Measurements from ENCODE around the gene RALGPS2.

The RALGPS2 gene

DNA sequence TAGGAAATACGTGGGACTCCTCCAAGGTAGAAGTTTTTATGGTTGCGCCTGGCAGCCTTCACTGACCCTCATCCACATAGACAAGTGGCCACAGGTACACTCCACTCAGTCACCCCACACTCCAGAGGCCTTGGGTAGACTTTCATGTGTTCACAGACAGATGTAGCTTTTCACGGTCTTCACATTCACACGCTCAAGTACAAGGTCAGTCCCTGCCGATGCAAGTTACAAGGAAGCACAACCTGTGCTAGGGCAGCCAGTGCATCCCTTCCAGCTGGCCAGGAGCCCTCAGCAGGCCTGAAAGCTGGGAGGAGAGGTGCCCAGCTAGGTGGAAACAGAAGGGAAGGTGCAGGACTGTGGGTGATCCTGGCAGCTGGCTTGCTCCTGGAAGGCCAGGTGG, 245.1 kb downstream of the RALGPS2 start:
- no peak for DNase-seq

Measured in COR-L47 (cell line).